Heart right ventricle (tissue), 16 donors: Measurements from ENCODE around the gene FCHSD2. TPM values are rescaled to one million over a fixed set of nuclear protein-coding genes. Genes with fewer than 3 reads are reported as not detected.
A peak's percentile ranks its signal among the peaks of the same experiment; 100 is the strongest.

ENCODE experiments used
- ATAC-seq, 8 donors: fragments of 200-7000 bp; cut with Tn5 transposase; one replicate each; pipeline ENCODE4 v1.9.1; 2020; ENCODE audit warnings: mild to moderate bottlenecking in 8 of 8, moderate library complexity in 8 of 8, moderate number of reproducible peaks in 1 of 8
- DNase-seq, 2 donors: peaks; one replicate each; pipeline ENCODE4 v3.0.0-alpha.2; 2020
- H3K27ac ChIP-seq, 10 donors: fragments of 200-600 bp; sonication (generic) in 2 of 10; one replicate each; pipeline versions ENCODE4 v1.5.0 to v1.8.0; 2020 to 2022; ENCODE audit warnings: mild to moderate bottlenecking in 3 of 10
- H3K27me3 ChIP-seq, 7 donors: fragments of 200-600 bp; one replicate each; pipeline ENCODE4 v1.8.0; 2021 to 2022; ENCODE audit warnings: mild to moderate bottlenecking in 2 of 7
- H3K36me3 ChIP-seq, 9 donors: fragments of 200-600 bp; sonication (generic) in 1 of 9; one replicate each; pipeline versions ENCODE4 v1.5.0 to v1.8.0; 2020 to 2022; ENCODE audit warnings: mild to moderate bottlenecking in 2 of 9
- H3K4me1 ChIP-seq, 9 donors: fragments of 200-600 bp; sonication (generic) in 1 of 9; one replicate each; pipeline versions ENCODE4 v1.5.0 to v1.8.0; 2020 to 2022; ENCODE audit warnings: mild to moderate bottlenecking in 4 of 9
- H3K4me3 ChIP-seq, 10 donors: fragments of 200-600 bp; sonication (generic) in 2 of 10; one replicate each; pipeline versions ENCODE4 v1.5.0 to v1.8.0; 2020 to 2022; ENCODE audit warnings: mild to moderate bottlenecking in 7 of 10, moderate library complexity in 2 of 10
- H3K9me3 ChIP-seq, 11 donors: fragments of 200-600 bp in 10 of 11; sonication (generic) in 2 of 11; one replicate each; pipeline versions ENCODE4 v1.5.0 to v1.8.0; 2013 to 2022; ENCODE audit warnings: mild to moderate bottlenecking in 2 of 11, control low read depth in 1 of 11, moderate library complexity in 1 of 11
- CTCF ChIP-seq, 9 donors: fragments of 200-600 bp; sonication (generic) in 2 of 9; IDR thresholded peaks; one replicate each; pipeline versions ENCODE4 v1.5.0 to v1.8.0; 2021 to 2022; ENCODE audit warnings: antibody characterized with exemption in 9 of 9, mild to moderate bottlenecking in 5 of 9, moderate library complexity in 1 of 9
- WGBS, 2 donors: extraction: QIAGEN DNeasy Blood & Tissue Kit; methylation state at CpG; one replicate each; pipeline ENCODE4 v1.1.7; 2013; ENCODE audit warnings: inconsistent platforms in 1 of 2; 5-methylcytosine and 5-hydroxymethylcytosine counted together
- intact Hi-C, 10 donors: fragments of 100-400 bp; cut with DNase I; formaldehyde crosslinking; loops; one replicate each; pipeline versions ENCODE4 v1.11.1 to v1.14.2; 2022
- polyA plus RNA-seq, 2 donors: library from polyadenylated mRNA; stranded (reverse); fragments of 200-250 nt; gene quantifications; one replicate each; pipeline ENCODE4 v1.2.3, GENCODE V29; 2013
- total RNA-seq, 10 donors: library from RNA; stranded (reverse); fragmentation: NEBNext Ultra II Directional in 3 of 10; extraction: Animal tissue kit (Norgen Biotek cat#: 25700) in 3 of 10; gene quantifications; one replicate each; pipeline versions ENCODE4 v1.2.1 to v1.2.4, GENCODE V29; 2021 to 2023
- donor health status: Arrhythmogenic right ventricular cardiomyopathy.
- donor health status: ischemic (EF 13 %, LVEDD 7.1; RV severe dilation, severe dysfunction).
- donor health status: healthy with polysubstance abuse.
- donor health status: DM: no; HTN: yes; CAD: no.
- donor health status: DM: no; HTN: no; CAD: no.
- donor health status: ischemic (EF 25% LVEDD 6.9; RV normal size, moderate dysfunction).
- donor health status: ischemic (EF 25% LVEDD 5.7; RV mildly dilated, moderate dysfunction).
- donor health status: healthy.
- donor health status: DM: yes; HTN: yes; CAD: no.
- donor health status: Ischemic cardiomyopathy.
- donor health status: ischemic (EF 35%, LVEDD 5.7; RV mildly dilated, moderate dysfunction).
- donor health status: nonischemic (EF 11% LVEDD 7.7; RV severe dilation, severe dysfunction).
- donor health status: DM: yes; HTN: yes; CAD: no.
- donor health status: PGD.
- donor health status: ischemic (EF 29% LVEDD 5.4; RV normal size, mild dysfunction).
- donor health status: nonischemic (EF 23%, LVEDD 6.1; RV moderate dilation, normal function).

FCHSD2 gene
- total and polyA plus RNA-seq, 12 donors: 16.1 to 48.4 (median 37.5) TPM

- no peak for TF ChIP-seq CTCF (IDR thresholded peaks at IDR 0.05)
- H3K9me3 ChIP-seq: peaks cover 0 to 3% (median 0%) of the 10 kb centered on the region in 11 donors
- H3K27ac ChIP-seq: peak overlapping the region in 1 of 10 donors; percentile 62
- intact Hi-C loops: no loop called here
- peak in 2 of 8 donors; percentile 38 to 58 for ATAC-seq
- 75 to 76% methylated on average over 4 of the region's 4 CpGs for WGBS, 2 donors
- DNase-seq: no peak
- H3K4me3 ChIP-seq: no peak overlapping the region
- H3K4me1 ChIP-seq: peaks cover 0 to 33% (median 19%) of the 10 kb centered on the region in 9 donors
- H3K36me3 ChIP-seq: no peaks in the 10 kb centered on the region
- H3K27me3 ChIP-seq: no peaks in the 10 kb centered on the region
Observed at GRCh38 chr11:72951193-72951592, 190.9 kb downstream of the FCHSD2 start.

DNA sequence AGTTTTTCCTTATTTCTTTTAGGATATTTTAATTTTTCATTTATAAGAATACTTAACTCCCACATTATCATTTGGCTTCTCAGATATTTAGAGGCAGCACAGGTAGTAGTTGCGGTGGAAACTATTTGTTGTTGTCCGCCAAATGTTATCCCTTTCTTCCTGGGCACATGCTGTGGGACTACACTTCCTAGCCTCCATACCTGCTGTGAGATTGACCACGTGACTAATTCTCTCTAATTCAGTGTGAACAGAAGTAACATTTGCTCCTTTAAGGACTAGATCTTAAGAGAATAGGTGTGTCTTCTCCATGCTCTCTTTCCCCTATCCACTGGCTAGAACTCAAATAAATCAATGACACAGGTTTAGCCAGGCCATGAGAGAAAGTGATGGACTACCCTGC, 191.4 kb downstream of the FCHSD2 start:
- Histone ChIP-seq H3K27ac (no peak overlapping the region), H3K9me3 (peaks cover 0 to 3% (median 0%) of the 10 kb centered on the region in 11 donors), H3K4me1 (peaks cover 0 to 28% (median 14%) of the 10 kb centered on the region in 9 donors), H3K4me3 (no peak overlapping the region), H3K36me3 (no peaks in the 10 kb centered on the region), H3K27me3 (no peaks in the 10 kb centered on the region)
- no peak for TF ChIP-seq CTCF (IDR thresholded peaks at IDR 0.05)
- WGBS, 2 donors: 97 to 99% methylated on average over 3 of the region's 3 CpGs
- intact Hi-C loops: no loop called here
- no peak for DNase-seq
- no peak for ATAC-seq

GRCh38 chr11:72947229-72947628, 194.9 kb downstream of the FCHSD2 start:
- peaks cover 0 to 1% (median 0%) of the 10 kb centered on the region in 9 donors for H3K36me3 ChIP-seq
- 92 to 97% methylated on average over 1 of the region's 1 CpG for whole genome bisulfite sequencing, 2 donors
- H3K27ac ChIP-seq: peak overlapping the region in 1 of 10 donors; percentile 14
- ATAC-seq: no peak
- H3K4me3 ChIP-seq: no peak overlapping the region
- no peaks in the 10 kb centered on the region for H3K27me3 ChIP-seq
- H3K9me3 ChIP-seq: peaks cover 0 to 3% (median 0%) of the 10 kb centered on the region in 11 donors
- no peak for TF ChIP-seq CTCF (IDR thresholded peaks at IDR 0.05)
- H3K4me1 ChIP-seq: peaks cover 0 to 13% (median 0%) of the 10 kb centered on the region in 9 donors
- DNase-seq: no peak
- intact Hi-C loops: no loop called here

- Histone ChIP-seq H3K4me1 (peaks cover 0 to 22% (median 14%) of the 10 kb centered on the region in 9 donors), H3K4me3 (no peak overlapping the region), H3K27ac (no peak overlapping the region), H3K9me3 (peaks cover 0 to 3% (median 0%) of the 10 kb centered on the region in 11 donors), H3K27me3 (no peaks in the 10 kb centered on the region), H3K36me3 (peaks cover 0 to 5% (median 0%) of the 10 kb centered on the region in 9 donors)
- WGBS, 2 donors: 47 to 49% methylated on average over 1 of the region's 1 CpG
- DNase-seq (no peak), ATAC-seq (no peak)
- intact Hi-C loops: no loop called here
- TF ChIP-seq CTCF (IDR thresholded peaks at IDR 0.05): no peak
Observed at GRCh38 chr11:72943664-72944063, 198.5 kb downstream of the FCHSD2 start.
